Fibroblast of the aortic adventitia (primary cell): ENCODE data around the gene SLC15A1. TPM values are rescaled to one million over a fixed set of nuclear protein-coding genes. Genes with fewer than 3 reads are reported as not detected.

Experiments
- DNase-seq: peaks from one replicate; pipeline ENCODE4 v3.0.0-alpha.2; 2010; ENCODE audit warnings: low read depth
- H3K4me3 ChIP-seq: 2 replicates; pipeline ENCODE4 v1.5.1; 2011; ENCODE audit warnings: low read depth, mild to moderate bottlenecking, control low read depth, low read length, moderate library complexity
- CTCF ChIP-seq: IDR thresholded peaks from 2 replicates; pipeline ENCODE4 v1.5.1; 2011; ENCODE audit warnings: mild to moderate bottlenecking, low read length, control low read depth, inconsistent platforms; ENCODE audit not compliant: insufficient read depth
- total RNA-seq: library from RNA; depleted of rRNA; stranded (reverse); fragments of >200 nt; gene quantifications from 2 replicates; pipeline ENCODE4 v1.2.3, GENCODE V29; 2012; ENCODE audit warnings: low replicate concordance

Gene SLC15A1
- total RNA-seq, 1 donor: not detected

GRCh38 chr13:98781470-98781869 is 29.0 kb upstream of the SLC15A1 start:
- TF ChIP-seq CTCF: no peak
- H3K4me3 ChIP-seq: no peak overlapping the region
- DNase-seq: no peak

- TF ChIP-seq CTCF: no peak
- DNase-seq: no peak
- no peak overlapping the region for H3K4me3 ChIP-seq
Measured at GRCh38 chr13:98781045-98781444, 28.6 kb upstream of the SLC15A1 start.

- no peak for DNase-seq
- no peak for TF ChIP-seq CTCF
Measured at GRCh38 chr13:98780451-98780850, 28.0 kb upstream of the SLC15A1 start.

GRCh38 chr13:98779695-98780094 is 27.2 kb upstream of the SLC15A1 start:
- H3K4me3 ChIP-seq: no peak overlapping the region
- TF ChIP-seq CTCF: no peak
- DNase-seq: no peak

More at GRCh38 chr13:98780451-98780850, 28.0 kb upstream of the SLC15A1 start:
- H3K4me3 ChIP-seq: no peak overlapping the region

- no peak overlapping the region for H3K4me3 ChIP-seq
- TF ChIP-seq CTCF: no peak
- DNase-seq: no peak
Measured at GRCh38 chr13:98778749-98779148, 26.3 kb upstream of the SLC15A1 start.

GRCh38 chr13:98776644-98777043 is 24.2 kb upstream of the SLC15A1 start:
- no peak for TF ChIP-seq CTCF
- H3K4me3 ChIP-seq: no peak overlapping the region
- no peak for DNase-seq

- H3K4me3 ChIP-seq: no peak overlapping the region
- TF ChIP-seq CTCF: no peak
- DNase-seq: no peak
Measured at GRCh38 chr13:98775844-98776598, 23.5 kb upstream of the SLC15A1 start.
